AG09309 (cell line): ENCODE results near the gene ARPC1A.
"Not testable (repeated sequence)": the region's sequence is repeated elsewhere in the genome, so short reads cannot be mapped to it uniquely, and the experiment has no call there.

Experiments used
- DNase-seq: peaks from one replicate; pipeline ENCODE4 v3.0.0-alpha.2; 2010; ENCODE audit warnings: low read depth
- H3K4me3 ChIP-seq: 2 replicates; pipeline ENCODE4 v1.5.1; 2011; ENCODE audit warnings: mild to moderate bottlenecking, low read depth, low read length, moderate library complexity; ENCODE audit not compliant: control insufficient read depth
- CTCF ChIP-seq: IDR thresholded peaks from 2 replicates; pipeline ENCODE4 v1.5.1; 2011; ENCODE audit warnings: mild to moderate bottlenecking, low read depth, low read length, inconsistent platforms; ENCODE audit not compliant: insufficient read depth, control insufficient read depth; ENCODE audit errors: missing control alignments

Gene ARPC1A

GRCh38 chr7:99339595-99339994, 13.9 kb downstream of the ARPC1A start:
- TF ChIP-seq CTCF: no peak
- DNase-seq: no peak
- H3K4me3 ChIP-seq: no peak overlapping the region

GRCh38 chr7:99340659-99341058, 15.0 kb downstream of the ARPC1A start:
- TF ChIP-seq CTCF: no peak
- no peak overlapping the region for H3K4me3 ChIP-seq
- DNase-seq: no peak

GRCh38 chr7:99344061-99344647, 18.5 kb downstream of the ARPC1A start:
- no peak for TF ChIP-seq CTCF
- no peak for DNase-seq
- no peak overlapping the region for H3K4me3 ChIP-seq

GRCh38 chr7:99350641-99351040, 24.9 kb downstream of the ARPC1A start:
- not testable (repeated sequence) for DNase-seq

GRCh38 chr7:99352247-99352646, 26.5 kb downstream of the ARPC1A start:
- no peak for DNase-seq
- no peak for TF ChIP-seq CTCF
- H3K4me3 ChIP-seq: no peak overlapping the region

More at GRCh38 chr7:99350641-99351040, 24.9 kb downstream of the ARPC1A start:
- H3K4me3 ChIP-seq: not testable (repeated sequence)

GRCh38 chr7:99355098-99355497, 29.4 kb downstream of the ARPC1A start:
- no peak for DNase-seq
- H3K4me3 ChIP-seq: no peak overlapping the region
- TF ChIP-seq CTCF: no peak

- H3K4me3 ChIP-seq: no peak overlapping the region
- TF ChIP-seq CTCF: no peak
- DNase-seq: no peak
These were observed 32.2 kb downstream of the ARPC1A start for GRCh38 chr7:99357701-99358490.

GRCh38 chr7:99358521-99358920, 32.8 kb downstream of the ARPC1A start:
- DNase-seq, H3K4me3 ChIP-seq: not testable (repeated sequence)
